Right atrium auricular region (tissue), 2 donors: ENCODE data around the gene EFHC2. TPM values are rescaled to one million over a fixed set of nuclear protein-coding genes. Genes with fewer than 3 reads are reported as not detected.
A peak's percentile ranks its signal among the peaks of the same experiment; 100 is the strongest.

Experiments
- DNase-seq: peaks from one replicate; pipeline ENCODE4 v3.0.0-alpha.2; 2019; ENCODE audit warnings: low spot score
- H3K27ac ChIP-seq, 2 donors: fragments of 200-600 bp; sonication (generic); 1 replicate in 1 of 2; 2 replicates in 1 of 2; pipeline ENCODE4 v1.5.1; 2016 to 2019
- H3K27me3 ChIP-seq, 2 donors: fragments of 200-600 bp; sonication (generic); one replicate each; pipeline versions ENCODE4 v1.5.1 to v1.6.0; 2017 to 2019
- H3K36me3 ChIP-seq: fragments of 200-600 bp; sonication (generic); one replicate; pipeline ENCODE4 v1.5.1; 2016
- H3K4me1 ChIP-seq, 2 donors: fragments of 200-600 bp; sonication (generic); one replicate each; pipeline versions ENCODE4 v1.5.1 to v1.6.0; 2017 to 2019
- H3K4me3 ChIP-seq, 2 donors: fragments of 200-600 bp; sonication (generic); 1 replicate in 1 of 2; 2 replicates in 1 of 2; pipeline ENCODE4 v1.5.1; 2017 to 2019; ENCODE audit warnings: mild to moderate bottlenecking in 1 of 2, moderate library complexity in 1 of 2
- H3K9me3 ChIP-seq, 2 donors: fragments of 200-600 bp; sonication (generic); one replicate each; pipeline ENCODE4 v1.5.1; 2019
- CTCF ChIP-seq, 2 donors: fragments of 200-600 bp; sonication (generic); IDR thresholded peaks; one replicate each; pipeline ENCODE4 v1.5.1; 2019; ENCODE audit warnings: antibody characterized with exemption in 2 of 2
- total RNA-seq, 2 donors: library from RNA; depleted of rRNA; stranded (reverse); fragments of >200 nt; gene quantifications; one replicate each; pipeline ENCODE4 v1.1.0, GENCODE V29; 2016

Gene EFHC2
- 1 to 10 TPM; 4.5 to 5.4 TPM for total RNA-seq

- no peak for DNase-seq
- TF ChIP-seq CTCF (IDR thresholded peaks at IDR 0.05), result no peak
- H3K36me3 ChIP-seq, result no peaks in the 10 kb centered on the region
- no peaks in the 10 kb centered on the region for H3K4me1 ChIP-seq
- H3K9me3 ChIP-seq, result no peaks in the 10 kb centered on the region
- peak within 1 kb of the TSS; percentile 1 to 11 for H3K27ac ChIP-seq
- H3K27me3 ChIP-seq, result no peaks in the 10 kb centered on the region
- peak within 1 kb of the TSS; percentile 32 to 53 for H3K4me3 ChIP-seq
Observed at GRCh38 chrX:44343412-44344141, at the start of gene EFHC2. TSS of gene EFHC2 (minus strand) at chrX:44343672. CDS start at chrX:44343588, 84 bp downstream.

GRCh38 chrX:44392767-44393166 lies 49.3 kb upstream of the EFHC2 start:
- TF ChIP-seq CTCF (IDR thresholded peaks at IDR 0.05), result no peak
- H3K27me3 ChIP-seq, result no peaks in the 10 kb centered on the region

GRCh38 chrX:44384688-44385338 lies 41.3 kb upstream of the EFHC2 start:
- no peaks in the 10 kb centered on the region for H3K4me1 ChIP-seq
- no peaks in the 10 kb centered on the region for H3K27me3 ChIP-seq
- TF ChIP-seq CTCF (IDR thresholded peaks at IDR 0.05), result no peak
- H3K27ac ChIP-seq, result no peak overlapping the region
- DNase-seq, result no peak
- H3K9me3 ChIP-seq, result no peaks in the 10 kb centered on the region
- H3K36me3 ChIP-seq, result no peaks in the 10 kb centered on the region
- no peak overlapping the region for H3K4me3 ChIP-seq

More at GRCh38 chrX:44392767-44393166, 49.3 kb upstream of the EFHC2 start:
- H3K4me3 ChIP-seq, result no peak overlapping the region
- peaks cover 0 to 14% of the 10 kb centered on the region in 2 donors for H3K9me3 ChIP-seq
- no peaks in the 10 kb centered on the region for H3K4me1 ChIP-seq
- no peak overlapping the region for H3K27ac ChIP-seq
- no peaks in the 10 kb centered on the region for H3K36me3 ChIP-seq
- no peak for DNase-seq

- H3K4me1 ChIP-seq, result no peaks in the 10 kb centered on the region
- TF ChIP-seq CTCF (IDR thresholded peaks at IDR 0.05), result no peak
- no peaks in the 10 kb centered on the region for H3K27me3 ChIP-seq
- H3K36me3 ChIP-seq, result no peaks in the 10 kb centered on the region
- no peaks in the 10 kb centered on the region for H3K9me3 ChIP-seq
- H3K4me3 ChIP-seq, result no peak overlapping the region
- DNase-seq, result no peak
- no peak overlapping the region for H3K27ac ChIP-seq
Observed at GRCh38 chrX:44382871-44383270, 39.4 kb upstream of the EFHC2 start.

GRCh38 chrX:44352758-44353157 lies 9.3 kb upstream of the EFHC2 start:
- no peak for DNase-seq

More at GRCh38 chrX:44352758-44353157, 9.3 kb upstream of the EFHC2 start:
- no peaks in the 10 kb centered on the region for H3K4me1 ChIP-seq
- H3K4me3 ChIP-seq, result no peak overlapping the region
- H3K36me3 ChIP-seq, result no peaks in the 10 kb centered on the region
- H3K9me3 ChIP-seq, result no peaks in the 10 kb centered on the region
- H3K27me3 ChIP-seq, result no peaks in the 10 kb centered on the region
- TF ChIP-seq CTCF (IDR thresholded peaks at IDR 0.05), result no peak
- H3K27ac ChIP-seq, result no peak overlapping the region
